ENCODE data around the gene CYP2C18.
"Not testable (repeated sequence)": the region's sequence is repeated elsewhere in the genome, so short reads cannot be mapped to it uniquely, and the experiment has no call there.

The CYP2C18 gene

DNA sequence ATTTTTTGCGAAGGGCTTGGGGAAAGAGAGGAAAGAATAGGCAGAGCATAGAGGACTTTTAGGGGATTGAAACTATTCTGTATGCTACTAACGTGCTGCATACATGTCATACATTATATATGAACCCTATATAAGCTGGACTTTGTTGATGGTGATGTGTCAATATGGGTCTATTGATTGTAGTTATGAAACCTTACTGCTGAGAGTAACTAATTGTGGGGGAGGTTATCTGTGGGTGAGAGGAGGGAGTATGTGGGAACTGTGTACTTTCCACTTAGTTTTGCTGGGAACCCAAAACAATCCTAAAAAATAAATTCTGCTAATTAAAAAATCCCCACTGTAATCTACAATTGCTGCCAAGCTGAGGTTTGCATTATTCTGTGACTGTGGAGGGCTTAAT is 63.6 kb downstream of the CYP2C18 start:
- no peak for DNase-seq (ENCODE audit: low read depth in 2 of 3, low spot score in 1 of 3)

DNA sequence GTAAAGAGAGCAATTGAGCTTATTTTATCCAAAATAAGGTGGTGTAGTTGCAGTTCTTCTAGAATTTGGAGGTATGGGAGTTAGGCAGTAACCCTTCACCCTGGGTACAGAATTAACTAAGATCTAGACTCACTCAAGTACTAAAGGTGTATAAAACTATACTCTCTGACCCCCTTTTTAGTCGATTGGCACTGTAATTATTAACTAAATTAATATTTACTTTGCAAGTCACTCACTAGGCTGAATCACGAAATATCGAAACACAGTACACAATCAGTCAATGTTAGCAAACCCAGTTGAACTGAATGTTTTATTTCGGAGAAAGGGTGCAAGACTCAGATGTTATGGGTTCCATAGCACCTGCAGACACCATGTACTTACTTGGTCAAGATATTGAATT is 64.3 kb downstream of the CYP2C18 start:
- no peak for DNase-seq (ENCODE audit: low read depth in 2 of 3, low spot score in 1 of 3)

DNA sequence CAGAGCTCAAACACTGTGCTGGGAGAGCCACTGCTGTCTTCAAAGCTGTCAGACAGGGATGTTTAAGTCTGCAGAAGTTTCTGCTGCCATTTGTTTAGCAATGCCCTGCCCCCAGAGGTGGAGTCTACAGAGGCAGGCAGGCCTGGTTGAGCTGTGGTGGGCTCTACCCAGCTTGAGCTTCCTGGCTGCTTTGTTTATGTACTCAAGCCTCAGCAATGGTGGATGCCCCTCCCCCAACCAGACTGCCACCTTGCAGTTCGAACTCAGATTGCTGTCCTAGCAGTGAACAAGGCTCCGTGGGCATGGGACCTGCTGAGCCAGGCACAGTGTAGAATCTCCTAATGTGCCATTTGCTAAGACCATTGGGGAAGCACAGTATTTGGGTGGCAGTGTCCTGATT is 74.4 kb downstream of the CYP2C18 start:
- DNase-seq (ENCODE audit: low read depth in 2 of 3, low spot score in 1 of 3) = no peak

DNA sequence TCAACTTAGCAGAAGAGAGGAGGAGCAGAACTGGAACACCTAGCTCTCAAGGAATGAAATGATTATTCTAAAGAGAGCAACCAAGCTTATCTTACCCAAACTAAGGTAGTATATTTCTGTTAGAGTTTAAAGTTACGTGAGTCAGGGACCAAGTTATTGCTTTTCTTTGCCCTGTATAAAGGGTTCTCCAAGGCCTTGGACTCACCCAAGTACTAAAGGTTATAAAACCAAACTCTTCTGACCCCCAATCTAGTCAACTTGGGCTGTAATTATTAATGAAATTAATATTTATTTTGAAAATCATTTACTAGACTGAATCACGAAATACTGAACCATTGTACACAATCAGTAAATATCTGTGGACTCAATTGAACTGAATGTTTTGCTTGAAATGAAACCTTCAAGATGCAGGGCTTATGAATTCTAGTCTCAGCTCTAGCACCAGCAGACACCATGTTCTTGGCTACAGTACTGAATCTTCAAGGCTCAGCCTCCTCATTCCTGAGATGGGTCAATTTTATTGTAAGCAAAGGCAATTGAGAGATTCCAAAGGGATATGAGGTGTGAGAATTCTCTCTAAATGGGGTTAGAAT is 77.2 kb downstream of the CYP2C18 start:
- DNase-seq (ENCODE audit: low read depth in 2 of 3, low spot score in 1 of 3) = no peak

DNA sequence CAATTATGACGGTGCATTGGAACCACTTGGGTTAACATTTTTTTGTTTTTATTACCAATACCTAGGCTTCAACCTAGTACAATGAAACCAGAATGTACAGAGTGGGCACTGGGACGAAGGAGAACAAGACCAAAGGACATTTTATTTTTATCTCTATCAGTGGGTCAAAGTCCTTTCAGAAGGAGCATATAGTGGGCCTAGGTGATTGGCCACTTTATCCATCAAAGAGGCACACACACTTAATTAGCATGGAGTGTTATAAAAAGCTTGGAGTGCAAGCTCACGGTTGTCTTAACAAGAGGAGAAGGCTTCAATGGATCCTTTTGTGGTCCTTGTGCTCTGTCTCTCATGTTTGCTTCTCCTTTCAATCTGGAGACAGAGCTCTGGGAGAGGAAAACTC is 78.9 kb downstream of the CYP2C18 start, which contains the start of gene CYP2C19:
TSS of gene CYP2C19 (plus strand) at position 289 of the 400 bp plus-strand sequence. CDS start at position 314, 25 bp downstream.
- DNase-seq (ENCODE audit: low read depth in 2 of 3, low spot score in 1 of 3) = no peak

DNA sequence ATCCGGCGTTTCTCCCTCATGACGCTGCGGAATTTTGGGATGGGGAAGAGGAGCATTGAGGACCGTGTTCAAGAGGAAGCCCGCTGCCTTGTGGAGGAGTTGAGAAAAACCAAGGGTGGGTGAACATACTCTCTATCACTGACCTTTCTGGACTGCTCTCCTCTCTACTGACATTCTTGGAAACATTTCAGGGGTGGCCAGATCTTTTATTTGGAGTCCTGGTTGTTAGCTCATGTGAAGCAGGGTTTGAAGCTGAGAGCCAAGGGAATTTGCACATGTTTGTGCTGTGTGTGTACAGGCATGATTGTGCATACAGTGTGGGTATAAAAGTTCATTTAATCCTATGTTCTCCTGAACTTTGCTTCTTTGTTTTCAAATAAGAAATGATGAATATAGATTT is 91.9 kb downstream of the CYP2C18 start:
- DNase-seq (ENCODE audit: low read depth in 2 of 3, low spot score in 1 of 3) = not testable (repeated sequence)

DNA sequence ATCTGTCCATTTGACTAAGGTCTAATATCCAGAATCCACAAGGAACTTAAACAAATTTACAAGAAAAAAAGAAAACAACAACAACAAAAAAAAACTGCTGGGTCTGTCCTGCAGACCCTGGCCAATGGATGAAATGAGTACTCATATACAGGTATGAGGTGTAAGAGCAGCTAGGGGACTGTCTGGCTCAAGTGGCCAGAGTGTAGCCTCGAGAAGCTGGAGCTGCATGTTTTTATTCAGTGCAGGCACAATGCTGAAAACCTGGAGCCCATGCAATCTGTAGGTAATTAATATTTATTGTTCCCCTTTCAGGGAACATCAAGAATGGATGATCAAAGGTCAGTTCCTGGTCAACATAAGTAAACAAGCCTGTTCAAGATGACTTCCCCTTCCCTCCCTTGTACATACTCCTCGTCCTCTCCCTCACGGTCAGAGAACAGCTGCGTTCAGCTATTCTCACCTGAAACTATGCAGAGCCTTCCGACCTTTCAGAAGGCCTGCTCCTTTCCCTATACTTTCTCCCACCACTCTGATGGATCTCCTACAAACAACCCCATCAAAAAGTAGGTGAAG is 94.4 kb downstream of the CYP2C18 start:
- DNase-seq (ENCODE audit: low read depth in 2 of 3, low spot score in 1 of 3) = no peak

DNA sequence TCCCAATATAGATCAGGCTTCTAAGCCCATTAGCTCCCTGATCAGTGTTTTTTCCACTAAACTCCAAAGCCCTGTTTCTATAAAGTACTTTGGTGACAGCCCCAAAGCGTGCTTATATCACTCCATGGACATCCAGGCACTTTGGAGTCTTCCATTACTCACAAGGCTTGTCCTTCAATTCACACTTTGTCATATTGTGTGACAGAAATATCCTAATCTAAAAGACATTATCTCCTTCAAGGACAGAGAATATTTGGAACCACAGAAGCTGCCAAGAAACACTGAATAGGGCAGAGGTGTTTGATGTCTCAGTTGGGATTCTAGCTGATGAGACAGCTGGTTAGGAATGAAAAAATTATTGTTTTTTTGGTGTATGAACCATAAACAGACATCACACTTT is 97.3 kb downstream of the CYP2C18 start:
- DNase-seq (ENCODE audit: low read depth in 2 of 3, low spot score in 1 of 3) = no peak

DNA sequence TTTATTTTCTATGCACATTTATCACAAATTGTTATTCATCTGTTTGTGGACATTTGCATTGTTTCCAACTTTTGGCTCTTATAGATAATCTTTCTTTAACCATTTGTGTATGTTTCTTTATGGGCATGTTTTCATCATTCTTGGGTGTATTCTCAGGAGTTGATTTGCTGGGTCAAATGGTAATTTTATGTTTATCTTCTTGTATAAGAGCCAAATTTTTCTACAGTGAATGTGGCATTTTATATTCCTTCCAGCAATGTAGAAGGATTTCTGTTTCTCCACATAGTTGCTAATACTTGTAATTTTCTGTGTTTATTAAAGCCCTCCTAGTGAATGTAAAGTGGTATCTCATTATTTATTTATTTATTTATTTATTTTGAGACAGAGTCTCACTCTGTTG is 100.7 kb downstream of the CYP2C18 start:
- no peak for DNase-seq (ENCODE audit: low read depth in 2 of 3, low spot score in 1 of 3)

DNA sequence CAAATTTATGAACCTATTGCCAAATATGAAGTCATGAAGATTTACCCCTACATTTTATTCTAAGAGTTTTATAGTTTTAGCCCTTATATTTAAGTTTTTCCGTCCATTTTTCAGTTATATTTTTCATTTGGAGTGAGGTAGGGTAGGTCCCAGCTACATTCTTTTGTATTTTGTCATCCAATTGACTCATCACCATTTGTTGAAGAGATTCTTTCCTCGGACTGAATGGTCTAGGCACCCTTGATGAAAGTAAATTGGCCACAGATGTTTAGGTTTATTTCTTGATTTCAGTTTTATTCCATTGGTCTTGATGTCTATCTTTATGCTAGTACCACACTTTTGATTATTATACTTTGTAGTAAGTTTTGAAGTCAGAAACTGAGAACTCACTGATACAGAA is 101.7 kb downstream of the CYP2C18 start:
- no peak for DNase-seq (ENCODE audit: low read depth in 2 of 3, low spot score in 1 of 3)

Measured in stimulated activated CD4-positive, alpha-beta T cell treated with anti-CD3 and anti-CD28 coated beads, Interleukin-12 subunit alpha, Interleukin-12 subunit beta, amount 100 ng/mL, for 48 hours (primary cell).